ENCODE data around the gene VAV2.

- no peak for TF ChIP-seq CTCF (IDR thresholded peaks at IDR 0.05)
- TF ChIP-seq POLR2A (IDR thresholded peaks at IDR 0.05): no peak
Observed at GRCh38 chr9:133754187-133754586, 237.9 kb downstream of the VAV2 start.

Data from heart left ventricle (tissue), 13 donors.